Liver (tissue), 3 donors: ENCODE data around the gene KMT2B.

Experiments used
- CTCF ChIP-seq: fragments of 150-350 bp; IDR thresholded peaks from 2 replicates; pipeline ENCODE4 v1.5.1; 2017; ENCODE audit warnings: improper control_type of control experiment, low read depth, low read length; ENCODE audit not compliant: missing input control
- JUND ChIP-seq, 2 donors: IDR thresholded peaks; 2 replicates each; pipeline ENCODE4 v1.6.1; 2016; ENCODE audit warnings: antibody characterized with exemption in 2 of 2
- REST ChIP-seq: IDR thresholded peaks from 2 replicates; pipeline ENCODE4 v1.6.1; 2016; ENCODE audit warnings: antibody characterized with exemption, mild to moderate bottlenecking
- RXRA ChIP-seq, 2 donors: IDR thresholded peaks; 2 replicates each; pipeline ENCODE4 v1.6.1; 2017 to 2018; ENCODE audit warnings: antibody characterized with exemption in 2 of 2, mild to moderate bottlenecking in 1 of 2
- TAF1 ChIP-seq: conservative IDR thresholded peaks from 2 replicates; pipeline ENCODE4 v1.6.1; 2016; ENCODE audit warnings: antibody characterized with exemption, mild to moderate bottlenecking
- ZBTB33 ChIP-seq: IDR thresholded peaks from 2 replicates; pipeline ENCODE4 v1.6.1; 2016; ENCODE audit warnings: antibody characterized with exemption
- donor health status: healthy.
- donor health status: healthy.

- TF ChIP-seq CTCF (no peak), REST (no peak), JUND (IDR thresholded peaks at IDR 0.05) (no peak), TAF1 (no peak), ZBTB33 (no peak), RXRA (IDR thresholded peaks at IDR 0.05) (no peak)
Measured at GRCh38 chr19:35736913-35737886, 19.4 kb downstream of the KMT2B start.
